Stimulated activated CD8-positive, alpha-beta memory T cell treated with anti-CD3 and anti-CD28 coated beads, Interleukin-15, amount 100 ng/mL, for 24 hours (primary cell): ENCODE measurements around the gene TMEM191C.
"Not testable (repeated sequence)": the region's sequence is repeated elsewhere in the genome, so short reads cannot be mapped to it uniquely, and the experiment has no call there.

Experiments used
- DNase-seq: peaks from one replicate; pipeline ENCODE4 v3.0.0-alpha.2; 2020; ENCODE audit warnings: low read depth

Gene TMEM191C

GRCh38 chr22:21473664-21474063 is 6.5 kb downstream of the TMEM191C start:
- not testable (repeated sequence) for DNase-seq

- DNase-seq = not testable (repeated sequence)
These were observed 16.9 kb downstream of the TMEM191C start for GRCh38 chr22:21484039-21484438.

DNA sequence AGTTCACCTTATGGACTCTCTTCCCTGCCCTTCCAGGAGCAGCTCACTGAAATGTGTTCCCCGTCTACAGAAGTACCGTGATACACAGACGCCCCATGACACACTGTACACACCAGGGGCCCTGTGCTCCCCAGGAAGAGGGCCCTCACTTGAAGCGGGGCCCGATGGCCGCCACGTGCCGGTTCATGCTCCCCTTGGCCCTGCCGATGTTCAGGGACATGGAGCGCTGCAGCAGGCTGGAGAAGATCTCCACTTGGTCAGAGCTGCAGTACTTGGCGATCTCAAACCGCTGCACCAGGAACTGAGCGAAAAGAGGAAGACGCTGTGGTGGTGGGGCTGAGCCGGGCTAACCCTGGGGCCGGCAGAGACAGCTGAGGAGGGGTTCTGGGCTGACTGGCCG is 20.5 kb downstream of the TMEM191C start:
- not testable (repeated sequence) for DNase-seq

DNA sequence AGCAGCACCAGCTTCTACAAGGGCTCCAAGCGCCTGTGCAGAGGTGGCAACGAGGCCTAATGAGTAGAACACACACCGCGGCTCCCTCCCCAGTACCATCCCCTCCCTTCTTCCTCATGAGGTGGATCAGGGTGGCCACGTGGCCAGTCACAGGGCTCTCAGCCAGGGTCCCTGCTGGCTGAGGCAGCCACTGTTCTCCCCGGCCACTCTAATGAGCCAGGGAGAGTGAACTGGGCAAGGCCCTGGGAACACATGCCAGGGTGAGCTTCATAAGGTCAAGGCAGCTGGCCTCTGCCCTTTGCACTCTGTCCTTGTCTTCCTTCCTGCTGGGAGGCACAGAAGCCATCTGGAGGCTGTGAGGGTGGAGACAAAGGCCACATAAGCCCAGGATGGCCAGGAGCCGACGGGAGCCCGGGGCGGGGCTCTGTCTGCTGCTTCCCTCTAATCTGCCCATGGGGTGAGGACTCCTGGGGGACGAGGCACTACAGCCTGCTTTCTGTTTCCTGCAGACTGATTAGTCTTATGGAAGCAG is 22.0 kb downstream of the TMEM191C start:
- not testable (repeated sequence) for DNase-seq

DNA sequence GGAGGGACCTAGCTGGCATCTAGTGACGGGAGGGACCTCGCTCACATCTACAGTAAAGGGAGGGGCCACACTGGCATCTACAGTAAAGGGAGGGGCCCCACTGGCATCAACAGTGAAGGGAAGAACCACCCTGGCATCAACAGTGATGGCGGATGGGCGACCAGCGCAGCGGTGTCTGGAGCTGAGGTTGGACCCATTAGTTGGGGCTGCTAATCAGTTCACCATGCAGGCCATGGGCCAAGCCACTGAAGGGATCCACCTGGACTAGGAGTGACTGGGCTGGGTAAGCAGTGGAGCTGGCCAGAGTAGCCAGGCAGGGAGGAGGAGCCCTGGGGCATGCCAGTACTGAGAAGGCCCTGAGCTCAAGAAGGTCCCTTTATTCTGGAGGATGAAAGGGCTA is 23.4 kb downstream of the TMEM191C start:
- DNase-seq = not testable (repeated sequence)

GRCh38 chr22:21492271-21492670 is 25.1 kb downstream of the TMEM191C start:
- not testable (repeated sequence) for DNase-seq

- not testable (repeated sequence) for DNase-seq
These were observed 26.9 kb downstream of the TMEM191C start for GRCh38 chr22:21493789-21494782.

GRCh38 chr22:21497984-21498383 is 30.8 kb downstream of the TMEM191C start:
- not testable (repeated sequence) for DNase-seq

- DNase-seq = not testable (repeated sequence)
These were observed 31.3 kb downstream of the TMEM191C start for GRCh38 chr22:21498489-21498888.

DNA sequence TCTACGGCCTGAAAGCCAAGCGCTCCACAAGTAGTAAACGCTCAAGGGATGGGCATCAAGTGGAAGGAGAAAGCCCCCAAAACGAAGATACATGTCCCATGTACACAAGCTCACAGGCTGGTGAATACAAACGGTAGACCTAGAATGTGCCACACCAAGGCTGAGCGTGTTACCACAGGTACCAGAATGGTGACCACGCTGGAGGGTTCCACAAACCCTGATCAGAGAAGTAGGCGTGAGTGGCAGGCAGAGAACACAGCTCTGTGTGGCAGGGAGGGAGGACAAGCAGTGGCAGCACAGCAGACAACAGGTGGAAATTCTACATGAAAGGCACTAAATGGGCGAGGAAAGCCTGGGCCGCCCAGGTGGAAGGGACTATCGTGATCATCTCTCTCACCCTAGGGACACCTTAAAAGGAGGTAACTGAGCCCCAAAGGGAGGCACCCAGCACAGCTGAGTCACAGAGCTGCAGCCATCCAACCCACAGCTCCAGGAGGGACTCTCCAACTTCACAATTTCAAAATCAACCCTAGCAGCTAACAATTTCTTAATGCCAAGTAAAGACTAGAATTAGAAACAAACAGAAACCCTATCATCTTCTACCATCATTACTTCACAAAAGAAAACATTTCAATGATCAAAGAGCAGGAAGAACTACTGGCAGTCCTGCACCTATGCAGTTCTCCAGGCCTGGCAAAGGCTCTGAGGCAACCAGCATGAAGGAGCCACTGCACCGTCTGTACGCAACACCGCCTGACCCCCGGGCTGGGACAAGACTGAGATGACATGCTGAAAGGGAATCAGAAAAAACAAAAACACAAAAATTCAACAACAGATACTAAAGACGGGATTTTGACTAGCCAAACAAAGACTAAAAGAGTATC is 32.7 kb downstream of the TMEM191C start:
- not testable (repeated sequence) for DNase-seq

DNA sequence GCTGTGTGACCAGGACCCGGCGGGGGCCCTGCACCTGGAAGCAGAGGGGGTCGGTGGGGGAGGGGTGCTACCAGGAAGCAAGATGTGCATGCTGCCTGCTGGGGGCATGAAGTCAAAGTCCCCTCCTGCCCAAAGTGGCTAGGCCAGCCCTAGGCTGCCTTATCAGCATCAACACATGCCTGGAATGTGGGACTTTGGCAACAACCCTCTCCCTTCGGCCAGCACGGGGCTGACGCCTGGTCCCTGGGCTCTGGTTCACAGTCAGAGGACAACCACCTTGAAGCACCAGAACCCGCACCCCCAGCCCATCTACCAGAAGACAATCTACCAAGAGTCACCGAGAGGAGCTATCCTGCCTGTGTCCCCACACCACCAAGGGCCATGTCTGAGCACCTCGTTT is 43.2 kb downstream of the TMEM191C start:
- not testable (repeated sequence) for DNase-seq

DNA sequence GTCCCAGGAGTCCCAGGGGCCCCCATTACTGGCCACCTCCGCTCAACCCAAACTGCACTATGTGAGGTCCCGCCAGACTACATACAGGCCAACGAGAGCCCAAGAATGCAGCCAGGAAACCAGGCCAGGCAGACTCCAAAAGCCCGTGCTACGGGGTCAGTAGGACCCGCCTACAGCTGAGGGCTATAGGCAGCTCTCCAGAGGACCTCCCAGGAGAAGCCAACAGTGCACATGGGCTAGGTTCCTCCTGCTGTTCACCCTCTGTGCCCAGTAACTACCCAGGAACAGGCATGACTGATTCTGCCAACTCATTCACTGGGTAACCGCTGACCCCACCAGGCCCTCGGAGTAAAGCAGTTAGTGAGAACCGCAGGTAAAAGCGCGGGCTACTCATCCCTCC is 44.8 kb downstream of the TMEM191C start:
- DNase-seq = not testable (repeated sequence)

- DNase-seq = not testable (repeated sequence)
These were observed 46.9 kb downstream of the TMEM191C start for GRCh38 chr22:21514117-21514516.

- not testable (repeated sequence) for DNase-seq
These were observed 48.0 kb downstream of the TMEM191C start for GRCh38 chr22:21515234-21515633.

DNA sequence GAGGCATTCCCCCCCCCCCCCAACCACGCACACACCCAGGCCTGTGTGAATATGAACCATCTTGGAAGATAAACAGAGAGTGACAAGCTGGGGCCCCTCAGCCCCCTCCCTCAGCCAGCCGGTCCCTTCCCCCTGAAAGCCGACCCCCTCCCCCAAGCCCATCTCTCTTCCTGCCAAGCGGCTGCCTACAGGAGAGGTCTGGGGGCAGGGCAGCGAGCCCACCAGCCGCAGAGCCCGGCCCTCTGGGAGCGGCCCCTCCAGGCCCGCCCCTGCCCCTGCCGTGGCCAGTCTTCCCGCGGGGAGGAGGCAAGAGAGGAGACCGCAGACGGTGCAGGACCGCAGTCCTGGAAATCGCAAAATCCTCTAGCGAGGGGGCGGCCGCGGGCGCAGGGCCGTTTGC is 49.3 kb downstream of the TMEM191C start:
- DNase-seq = not testable (repeated sequence)

GRCh38 chr22:21516970-21517764 is 50.0 kb downstream of the TMEM191C start:
- DNase-seq = not testable (repeated sequence)
